Activated T-helper 1 cell treated with anti-CD3 and anti-CD28 coated beads, Interleukin-2, amount 50 U/mL, for 16 hours (primary cell): ENCODE data around the gene GATA1.
"Not testable (repeated sequence)": the region's sequence is repeated elsewhere in the genome, so short reads cannot be mapped to it uniquely, and the experiment has no call there.

Experiments used
- DNase-seq, 2 donors: peaks; one replicate each; pipeline ENCODE4 v3.0.0-alpha.2; 2020; ENCODE audit warnings: low read depth in 1 of 2, low spot score in 1 of 2

Gene GATA1

GRCh38 chrX:48813644-48814043 is 27.3 kb downstream of the GATA1 start:
- DNase-seq, result no peak

DNA sequence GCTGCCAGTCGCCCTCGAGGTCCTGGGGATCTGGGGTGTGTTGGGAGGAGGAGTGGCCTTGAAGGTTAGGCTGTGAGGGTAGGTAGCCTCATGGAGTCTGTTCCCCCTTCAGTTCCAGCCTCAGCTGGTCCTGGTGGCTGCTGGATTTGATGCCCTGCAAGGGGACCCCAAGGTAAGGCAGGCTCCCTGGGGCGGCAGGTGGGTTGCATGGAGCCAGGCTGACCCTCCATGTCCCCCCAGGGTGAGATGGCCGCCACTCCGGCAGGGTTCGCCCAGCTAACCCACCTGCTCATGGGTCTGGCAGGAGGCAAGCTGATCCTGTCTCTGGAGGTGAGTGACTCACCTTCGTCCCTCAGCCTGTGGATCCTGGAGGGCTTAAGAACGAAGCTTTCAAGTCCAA is 28.3 kb downstream of the GATA1 start:
- no peak for DNase-seq

DNA sequence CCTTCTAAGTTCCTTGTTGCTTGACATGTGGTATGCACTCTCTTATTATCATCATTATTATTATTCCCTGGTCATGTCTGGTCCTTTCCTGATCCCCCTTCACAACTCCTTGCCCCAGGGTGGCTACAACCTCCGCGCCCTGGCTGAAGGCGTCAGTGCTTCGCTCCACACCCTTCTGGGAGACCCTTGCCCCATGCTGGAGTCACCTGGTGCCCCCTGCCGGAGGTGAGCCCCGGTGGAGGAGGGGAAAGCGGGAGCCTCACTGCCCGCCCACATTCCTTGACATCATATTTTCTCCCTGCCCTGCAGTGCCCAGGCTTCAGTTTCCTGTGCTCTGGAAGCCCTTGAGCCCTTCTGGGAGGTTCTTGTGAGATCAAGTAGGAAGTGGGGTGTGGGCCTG is 28.9 kb downstream of the GATA1 start:
- DNase-seq, result no peak

GRCh38 chrX:48816014-48816810 is 29.8 kb downstream of the GATA1 start:
- no peak for DNase-seq

DNA sequence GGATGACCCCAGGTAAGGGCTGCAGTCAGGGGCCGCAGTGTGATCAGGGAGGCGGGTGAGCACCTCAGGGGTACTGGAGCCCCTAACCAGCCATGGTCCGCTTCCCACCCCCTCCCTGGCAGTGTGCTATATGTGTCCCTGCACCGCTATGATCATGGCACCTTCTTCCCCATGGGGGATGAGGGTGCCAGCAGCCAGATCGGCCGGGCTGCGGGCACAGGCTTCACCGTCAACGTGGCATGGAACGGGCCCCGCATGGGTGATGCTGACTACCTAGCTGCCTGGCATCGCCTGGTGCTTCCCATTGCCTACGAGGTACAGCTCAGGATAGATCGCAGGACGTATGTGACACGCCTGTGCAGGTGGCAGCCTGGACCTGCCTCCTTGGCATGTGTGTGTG is 31.7 kb downstream of the GATA1 start:
- no peak for DNase-seq

GRCh38 chrX:48818866-48819265 is 32.5 kb downstream of the GATA1 start:
- no peak for DNase-seq

- not testable (repeated sequence) for DNase-seq
Observed at GRCh38 chrX:48819394-48819793, 33.0 kb downstream of the GATA1 start.

- DNase-seq, result no peak
Observed at GRCh38 chrX:48823053-48823452, 36.7 kb downstream of the GATA1 start.

DNA sequence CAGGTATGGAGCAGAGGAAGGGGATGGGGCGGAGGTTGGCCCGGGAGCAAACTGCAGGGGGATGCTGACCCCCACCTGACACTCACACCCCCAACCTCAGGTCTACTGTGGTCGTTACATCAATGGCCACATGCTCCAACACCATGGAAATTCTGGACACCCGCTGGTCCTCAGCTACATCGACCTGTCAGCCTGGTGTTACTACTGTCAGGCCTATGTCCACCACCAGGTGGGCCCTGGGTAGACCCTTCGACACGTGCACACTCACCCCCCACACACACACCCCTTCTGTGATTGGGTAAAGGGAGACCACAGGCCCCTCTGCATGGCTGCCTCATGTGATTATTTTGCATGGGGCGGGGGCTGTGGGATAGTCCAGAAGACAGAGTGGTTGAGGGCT is 37.7 kb downstream of the GATA1 start:
- DNase-seq, result no peak

- DNase-seq, result no peak
Observed at GRCh38 chrX:48826135-48826875, 39.9 kb downstream of the GATA1 start, which contains the start of gene ERAS. ERAS (plus strand) TSS chrX:48826513; CDS start chrX:48829124, 2,611 bp downstream.

DNA sequence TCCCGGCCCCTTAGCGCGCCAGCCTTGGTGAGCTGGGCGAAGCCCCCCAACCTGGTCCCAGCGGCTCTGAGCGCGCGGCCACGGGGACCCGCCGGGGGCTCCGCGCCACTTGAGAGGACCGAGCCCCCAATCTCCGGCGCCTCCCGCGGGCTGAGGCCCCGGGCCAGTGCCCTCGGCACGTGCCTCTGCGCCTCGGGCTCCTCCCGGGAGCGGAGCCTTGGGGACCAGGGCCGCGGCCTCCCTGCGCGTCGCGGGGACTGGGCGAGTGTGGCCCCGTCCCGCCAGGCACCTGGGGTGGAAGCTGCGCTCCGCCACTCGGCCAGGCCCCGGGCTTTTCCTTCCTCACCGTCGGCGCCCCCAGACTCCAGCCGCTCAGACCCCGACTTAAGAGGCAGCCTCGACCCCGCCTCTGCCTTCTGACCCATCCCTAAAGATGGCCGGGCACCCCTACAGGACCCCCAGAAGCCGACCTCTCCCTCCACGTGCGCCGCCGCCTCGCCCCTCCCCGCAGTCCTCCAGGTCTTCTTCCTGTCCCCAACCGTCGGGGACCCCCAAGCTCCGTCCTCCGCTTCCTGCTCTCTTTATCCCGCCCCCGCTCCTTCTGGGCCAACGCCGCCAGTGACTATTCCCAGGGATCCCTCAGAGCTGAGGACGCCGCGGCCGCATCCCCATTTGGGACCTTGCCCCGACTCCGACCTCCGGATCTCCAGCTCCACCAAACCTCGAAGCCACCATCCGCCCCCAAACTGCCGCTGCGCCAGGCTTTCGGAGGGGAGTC is 40.7 kb downstream of the GATA1 start:
- DNase-seq, result no peak

GRCh38 chrX:48827654-48827968 is 41.2 kb downstream of the GATA1 start:
- no peak for DNase-seq

DNA sequence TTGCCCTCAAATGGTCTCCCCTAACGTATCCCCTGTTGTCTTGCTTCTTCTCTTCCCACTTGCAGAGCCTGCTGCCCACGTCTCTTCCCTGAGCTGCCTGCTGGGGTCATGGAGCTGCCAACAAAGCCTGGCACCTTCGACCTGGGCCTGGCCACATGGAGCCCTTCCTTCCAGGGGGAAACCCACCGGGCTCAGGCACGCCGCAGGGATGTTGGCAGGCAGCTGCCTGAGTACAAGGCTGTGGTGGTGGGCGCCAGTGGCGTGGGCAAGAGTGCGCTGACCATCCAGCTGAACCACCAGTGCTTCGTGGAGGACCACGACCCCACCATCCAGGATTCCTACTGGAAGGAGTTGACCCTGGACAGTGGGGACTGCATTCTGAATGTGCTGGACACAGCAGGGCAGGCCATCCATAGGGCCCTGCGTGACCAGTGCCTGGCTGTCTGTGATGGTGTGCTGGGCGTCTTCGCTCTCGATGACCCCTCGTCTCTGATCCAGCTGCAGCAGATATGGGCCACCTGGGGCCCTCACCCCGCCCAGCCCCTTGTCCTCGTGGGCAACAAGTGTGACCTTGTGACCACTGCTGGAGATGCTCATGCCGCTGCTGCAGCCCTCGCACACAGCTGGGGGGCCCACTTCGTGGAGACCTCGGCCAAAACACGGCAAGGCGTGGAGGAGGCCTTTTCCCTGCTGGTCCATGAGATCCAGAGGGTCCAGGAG is 42.8 kb downstream of the GATA1 start:
- no peak for DNase-seq

DNA sequence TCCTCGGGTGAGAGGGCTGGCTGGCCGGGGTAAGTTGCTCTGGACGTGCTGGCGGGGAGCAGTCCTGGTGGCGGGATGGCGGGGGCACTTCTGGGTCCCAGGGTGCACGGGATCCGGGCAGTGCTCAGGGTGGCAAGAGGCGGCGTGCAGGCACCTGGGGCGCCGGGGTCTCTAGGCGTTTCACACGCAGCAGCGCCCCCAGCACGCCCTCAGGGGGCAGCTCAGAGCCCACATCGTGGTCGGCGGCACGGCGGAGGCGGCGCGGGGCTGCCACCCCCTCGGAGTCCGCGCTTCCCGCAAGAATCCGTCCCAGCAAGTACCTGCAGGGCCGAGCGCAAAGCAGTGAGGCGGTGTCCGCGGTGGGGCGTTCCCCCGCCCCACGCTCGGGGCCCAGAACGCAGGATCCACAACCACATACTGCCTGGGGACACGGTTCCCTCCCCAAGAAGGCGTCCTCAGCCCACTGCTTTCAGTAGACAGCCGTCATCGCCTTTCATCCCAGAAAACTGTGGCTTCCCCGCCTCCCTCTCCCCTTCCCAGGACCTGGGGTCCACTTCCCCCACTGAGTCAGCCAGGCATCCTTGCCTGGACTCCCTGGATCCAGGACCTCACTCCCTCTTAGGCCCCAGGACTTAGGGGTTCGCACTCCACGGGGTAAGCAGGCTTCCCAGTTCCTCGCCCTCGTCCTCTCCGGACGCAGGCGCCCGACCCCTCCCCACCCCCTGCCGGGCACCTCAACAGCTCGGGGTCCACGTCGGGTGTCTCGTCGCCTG is 44.9 kb downstream of the GATA1 start:
- no peak for DNase-seq

- no peak for DNase-seq
Observed at GRCh38 chrX:48831909-48832291, 45.5 kb downstream of the GATA1 start.

GRCh38 chrX:48833542-48834138 is 47.2 kb downstream of the GATA1 start:
- no peak for DNase-seq

- DNase-seq, result no peak
Observed at GRCh38 chrX:48834383-48834709, 48.0 kb downstream of the GATA1 start.

- DNase-seq, result no peak
Observed at GRCh38 chrX:48835524-48836329, 49.3 kb downstream of the GATA1 start, which contains the start of gene PCSK1N. PCSK1N (minus strand) TSS chrX:48835610; CDS start chrX:48835532, 78 bp downstream.

- no peak for DNase-seq
Observed at GRCh38 chrX:48839686-48840085, 53.3 kb downstream of the GATA1 start.
